Kidney (tissue), 14 donors: Measurements from ENCODE around the gene TCF4. TPM values are rescaled to one million over a fixed set of nuclear protein-coding genes. Genes with fewer than 3 reads are reported as not detected.

Source experiments
- DNase-seq, 5 donors: peaks; one replicate each; pipeline ENCODE4 v3.0.0-alpha.2; 2013 to 2020
- FAIRE-seq: peaks from 2 replicates; lab custom pipeline; 2012; peaks lifted over from hg19 to GRCh38; lab: Jason Lieb, UNC
- H3K27ac ChIP-seq, 2 donors: one replicate each; pipeline ENCODE4 v1.7.0; 2013; ENCODE audit warnings: low read depth in 2 of 2, low read length in 2 of 2, inconsistent platforms in 1 of 2
- H3K27me3 ChIP-seq: one replicate; pipeline ENCODE4 v1.7.1; 2013; ENCODE audit warnings: low read length, inconsistent platforms; ENCODE audit not compliant: control insufficient read depth, insufficient read depth
- H3K36me3 ChIP-seq, 3 donors: one replicate each; pipeline versions ENCODE4 v1.7.0 to v1.7.1; 2013; ENCODE audit warnings: low read length in 3 of 3, control low read depth in 1 of 3, inconsistent platforms in 1 of 3; ENCODE audit not compliant: insufficient read depth in 3 of 3, control insufficient read depth in 2 of 3
- H3K4me1 ChIP-seq, 3 donors: one replicate each; pipeline versions ENCODE4 v1.7.0 to v1.7.1; 2013; ENCODE audit warnings: low read length in 3 of 3, inconsistent platforms in 1 of 3, low read depth in 1 of 3; ENCODE audit not compliant: control insufficient read depth in 2 of 3, insufficient read depth in 2 of 3
- H3K4me3 ChIP-seq, 3 donors: one replicate each; pipeline versions ENCODE4 v1.7.0 to v1.8.1; 2013; ENCODE audit warnings: low read length in 3 of 3, control low read depth in 1 of 3, inconsistent platforms in 1 of 3
- H3K9ac ChIP-seq, 3 donors: one replicate each; pipeline versions ENCODE4 v1.7.0 to v1.7.1; 2013; ENCODE audit warnings: low read length in 3 of 3, control low read depth in 1 of 3, inconsistent platforms in 1 of 3
- H3K9me3 ChIP-seq, 3 donors: one replicate each; pipeline versions ENCODE4 v1.7.0 to v1.7.1; 2013; ENCODE audit warnings: low read length in 3 of 3, control low read depth in 1 of 3, inconsistent platforms in 1 of 3; ENCODE audit not compliant: control insufficient read depth in 2 of 3, insufficient read depth in 1 of 3
- CTCF ChIP-seq: IDR thresholded peaks from 3 replicates; pipeline ENCODE4 v1.5.1; 2012; ENCODE audit warnings: mild to moderate bottlenecking, moderate library complexity, borderline replicate concordance; ENCODE audit not compliant: insufficient read depth; ENCODE audit errors: extremely low read depth
- intact Hi-C: fragments of 100-400 bp; cut with DNase I; formaldehyde crosslinking; loops from one replicate; pipeline ENCODE4 v1.11.1; 2022
- polyA plus RNA-seq: library from polyadenylated mRNA; stranded (reverse); fragments of 350-450 nt; fragmentation: Illumina TruSeq; extraction: RNeasy Lipid Tissue Mini Kit (QIAGEN cat#74804); gene quantifications from one replicate; pipeline ENCODE4 v1.2.3, GENCODE V29; 2014; ENCODE audit warnings: low read depth, low replicate concordance; ENCODE audit not compliant: insufficient read depth
- total RNA-seq: library from RNA; stranded (reverse); fragmentation: NEBNext Ultra II Directional; extraction: Animal tissue kit (Norgen Biotek cat#: 25700); gene quantifications from one replicate; pipeline ENCODE4 v1.2.1, GENCODE V29; 2021
- donor health status: control.
- donor health status: control.
- donor health status: control.
- donor health status: control.
- donor health status: control.
- donor health status: DM: yes; HTN: yes; CAD: no.
- donor health status: Normal renal cell carcinoma (clear cell type).

The TCF4 gene
- total and polyA plus RNA-seq, 2 donors from 2014 or later: 4.4 to 60.3 TPM

DNA sequence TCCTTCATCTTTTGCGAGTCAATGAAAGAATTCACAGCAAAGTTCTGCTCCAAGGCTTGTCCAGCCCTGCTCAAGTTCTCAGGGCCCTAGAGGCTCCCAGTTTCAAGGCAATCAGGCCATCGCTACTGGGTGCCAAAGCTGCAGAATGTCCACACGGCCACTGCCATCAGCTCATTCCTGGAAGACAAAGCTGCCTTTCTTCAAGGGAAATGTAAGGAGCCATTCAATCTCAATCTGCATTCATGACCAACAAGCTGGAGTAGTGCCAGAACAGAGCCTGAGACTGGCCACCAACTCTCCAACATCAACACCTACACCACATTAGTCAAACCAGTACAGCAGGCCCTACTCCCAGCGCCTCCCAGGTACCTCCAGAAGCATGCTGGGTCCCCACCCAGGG, 202.2 kb downstream of the TCF4 start:
- no peak overlapping the region for H3K27ac ChIP-seq
- H3K27me3 ChIP-seq: no peaks in the 10 kb centered on the region
- H3K9me3 ChIP-seq: no peaks in the 10 kb centered on the region
- H3K36me3 ChIP-seq: peaks cover 0 to 2% (median 0%) of the 10 kb centered on the region in 3 donors
- TF ChIP-seq CTCF: no peak
- no peaks in the 10 kb centered on the region for H3K4me1 ChIP-seq
- DNase-seq (no peak), FAIRE-seq (no peak)
- H3K9ac ChIP-seq: no peak overlapping the region
- intact Hi-C loops: no loop called here
- no peak overlapping the region for H3K4me3 ChIP-seq

GRCh38 chr18:55384551-55385275, 203.3 kb downstream of the TCF4 start:
- no peak for FAIRE-seq
- H3K27ac ChIP-seq: no peak overlapping the region
- peak in 1 of 5 donors; percentile 47 for DNase-seq
- H3K36me3 ChIP-seq: peaks cover 0 to 2% (median 0%) of the 10 kb centered on the region in 3 donors
- H3K4me1 ChIP-seq: no peaks in the 10 kb centered on the region
- no peak overlapping the region for H3K4me3 ChIP-seq
- peak; percentile 41 for TF ChIP-seq CTCF
- no peaks in the 10 kb centered on the region for H3K27me3 ChIP-seq
- no peak overlapping the region for H3K9ac ChIP-seq
- H3K9me3 ChIP-seq: no peaks in the 10 kb centered on the region
- intact Hi-C loops: no loop called here

DNA sequence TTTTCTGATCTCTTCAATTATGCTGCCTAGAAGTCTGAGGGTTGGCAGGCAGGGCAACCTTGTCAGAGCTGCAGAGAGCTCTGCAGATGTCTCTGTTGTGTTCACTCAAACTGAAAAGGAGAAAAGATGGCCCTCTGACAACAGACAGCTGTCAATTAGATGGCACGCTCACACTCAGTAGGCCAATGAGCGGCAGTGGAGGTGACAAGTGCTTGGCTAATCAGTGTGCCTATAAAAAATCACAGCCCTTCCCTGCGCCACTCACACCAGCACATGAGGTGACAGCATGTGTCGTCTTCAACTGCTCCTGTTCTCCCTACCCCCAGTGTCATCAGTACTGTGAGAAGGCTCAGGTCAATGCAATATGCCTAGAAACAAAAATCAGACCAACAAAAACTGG, 203.9 kb downstream of the TCF4 start:
- H3K9me3 ChIP-seq: no peaks in the 10 kb centered on the region
- H3K4me1 ChIP-seq: no peaks in the 10 kb centered on the region
- no peak overlapping the region for H3K27ac ChIP-seq
- H3K36me3 ChIP-seq: peaks cover 0 to 2% (median 0%) of the 10 kb centered on the region in 3 donors
- intact Hi-C loops: no loop called here
- FAIRE-seq (no peak), DNase-seq (no peak)
- H3K4me3 ChIP-seq: no peak overlapping the region
- no peaks in the 10 kb centered on the region for H3K27me3 ChIP-seq
- TF ChIP-seq CTCF: no peak
- H3K9ac ChIP-seq: no peak overlapping the region
